WTC11 (cell line): ENCODE data around the gene PLCB3. TPM values are rescaled to one million over a fixed set of nuclear protein-coding genes. Genes with fewer than 3 reads are reported as not detected.

Experiments used
- ATF1 ChIP-seq: sonication (generic); formaldehyde crosslinking; IDR thresholded peaks from 2 replicates; pipeline ENCODE4 v1.8.1; 2023; ENCODE audit warnings: mild to moderate bottlenecking, moderate library complexity, missing genetic modification reagents
- FOXK1 ChIP-seq: sonication (generic); formaldehyde crosslinking; IDR thresholded peaks from 2 replicates; pipeline ENCODE4 v1.8.0; 2022; ENCODE audit warnings: mild to moderate bottlenecking, moderate library complexity, missing genetic modification reagents
- GTF2I ChIP-seq: fragments of 250-450 bp; sonication (Bioruptor Pico); conservative IDR thresholded peaks from 2 replicates; pipeline ENCODE4 v1.4.0; 2021; ENCODE audit warnings: mild to moderate bottlenecking
- OVOL2 ChIP-seq: fragments of 250-450 bp; sonication (Bioruptor Pico); IDR thresholded peaks from 2 replicates; pipeline ENCODE4 v1.9.0; 2021; ENCODE audit warnings: mild to moderate bottlenecking, borderline replicate concordance
- SMAD3 ChIP-seq: sonication (generic); formaldehyde crosslinking; IDR thresholded peaks from 2 replicates; pipeline ENCODE4 v1.8.0; 2022; ENCODE audit warnings: missing genetic modification reagents, mild to moderate bottlenecking, borderline replicate concordance
- SP1 ChIP-seq: sonication (generic); formaldehyde crosslinking; conservative IDR thresholded peaks from 2 replicates; pipeline ENCODE4 v1.8.1; 2022; ENCODE audit warnings: missing genetic modification reagents
- ZBTB21 ChIP-seq: sonication (generic); formaldehyde crosslinking; IDR thresholded peaks from 2 replicates; pipeline ENCODE4 v1.8.1; 2023; ENCODE audit warnings: mild to moderate bottlenecking, missing genetic modification reagents, borderline replicate concordance
- ZNF121 ChIP-seq: sonication (generic); formaldehyde crosslinking; IDR thresholded peaks from 2 replicates; pipeline ENCODE4 v1.8.0; 2023; ENCODE audit warnings: missing genetic modification reagents
- ZNF396 ChIP-seq: fragments of 250-450 bp; sonication (Bioruptor Pico); IDR thresholded peaks from 2 replicates; pipeline ENCODE4 v1.8.0; 2021; ENCODE audit warnings: mild to moderate bottlenecking, moderate library complexity, borderline replicate concordance
- ZNF416 ChIP-seq: fragments of 250-450 bp; sonication (Bioruptor Pico); IDR thresholded peaks from 2 replicates; pipeline ENCODE4 v1.9.0; 2021; ENCODE audit warnings: mild to moderate bottlenecking, inconsistent platforms
- total RNA-seq: library from RNA; stranded (reverse); gene quantifications from 3 replicates; pipeline ENCODE4 v1.2.3, GENCODE V29; 2021
- TF ChIP-seq, protein P1 (sequence below): fragments of 250-450 bp; sonication (Bioruptor Pico); IDR thresholded peaks from 2 replicates; pipeline ENCODE4 v1.9.0; 2021; ENCODE audit warnings: moderate library complexity, mild to moderate bottlenecking, inconsistent platforms, borderline replicate concordance
- TF ChIP-seq, protein P2 (sequence below): sonication (generic); formaldehyde crosslinking; IDR thresholded peaks from 2 replicates; pipeline ENCODE4 v1.8.1; 2023; ENCODE audit warnings: mild to moderate bottlenecking, missing genetic modification reagents
- TF ChIP-seq, protein P3 (sequence below): sonication (generic); formaldehyde crosslinking; IDR thresholded peaks from 2 replicates; pipeline ENCODE4 v1.8.0; 2023; ENCODE audit warnings: missing genetic modification reagents
- TF ChIP-seq, protein P4 (sequence below): fragments of 250-450 bp; sonication (Bioruptor Pico); IDR thresholded peaks from 2 replicates; pipeline ENCODE4 v1.9.0; 2021; ENCODE audit warnings: mild to moderate bottlenecking
- TF ChIP-seq, protein P5 (sequence below): sonication (generic); formaldehyde crosslinking; IDR thresholded peaks from 2 replicates; pipeline ENCODE4 v1.8.0; 2022; ENCODE audit warnings: mild to moderate bottlenecking, missing genetic modification reagents
- TF ChIP-seq, protein P6 (sequence below): sonication (generic); formaldehyde crosslinking; IDR thresholded peaks from 2 replicates; pipeline ENCODE4 v1.8.0; 2022; ENCODE audit warnings: mild to moderate bottlenecking, missing genetic modification reagents
- TF ChIP-seq, protein P7 (sequence below): sonication (generic); formaldehyde crosslinking; IDR thresholded peaks from 2 replicates; pipeline ENCODE4 v1.8.0; 2023; ENCODE audit warnings: missing genetic modification reagents, mild to moderate bottlenecking, borderline replicate concordance
- TF ChIP-seq, protein P8 (sequence below): sonication (generic); formaldehyde crosslinking; IDR thresholded peaks from 2 replicates; pipeline ENCODE4 v1.8.0; 2023; ENCODE audit warnings: mild to moderate bottlenecking, missing genetic modification reagents
- TF ChIP-seq, protein P9 (sequence below): sonication (generic); formaldehyde crosslinking; IDR thresholded peaks from 2 replicates; pipeline ENCODE4 v1.8.1; 2022; ENCODE audit warnings: low read depth, mild to moderate bottlenecking, moderate library complexity, missing genetic modification reagents, borderline replicate concordance

The PLCB3 gene
- total RNA-seq, 1 experiment from 2014 or later: 97.4 TPM

DNA sequence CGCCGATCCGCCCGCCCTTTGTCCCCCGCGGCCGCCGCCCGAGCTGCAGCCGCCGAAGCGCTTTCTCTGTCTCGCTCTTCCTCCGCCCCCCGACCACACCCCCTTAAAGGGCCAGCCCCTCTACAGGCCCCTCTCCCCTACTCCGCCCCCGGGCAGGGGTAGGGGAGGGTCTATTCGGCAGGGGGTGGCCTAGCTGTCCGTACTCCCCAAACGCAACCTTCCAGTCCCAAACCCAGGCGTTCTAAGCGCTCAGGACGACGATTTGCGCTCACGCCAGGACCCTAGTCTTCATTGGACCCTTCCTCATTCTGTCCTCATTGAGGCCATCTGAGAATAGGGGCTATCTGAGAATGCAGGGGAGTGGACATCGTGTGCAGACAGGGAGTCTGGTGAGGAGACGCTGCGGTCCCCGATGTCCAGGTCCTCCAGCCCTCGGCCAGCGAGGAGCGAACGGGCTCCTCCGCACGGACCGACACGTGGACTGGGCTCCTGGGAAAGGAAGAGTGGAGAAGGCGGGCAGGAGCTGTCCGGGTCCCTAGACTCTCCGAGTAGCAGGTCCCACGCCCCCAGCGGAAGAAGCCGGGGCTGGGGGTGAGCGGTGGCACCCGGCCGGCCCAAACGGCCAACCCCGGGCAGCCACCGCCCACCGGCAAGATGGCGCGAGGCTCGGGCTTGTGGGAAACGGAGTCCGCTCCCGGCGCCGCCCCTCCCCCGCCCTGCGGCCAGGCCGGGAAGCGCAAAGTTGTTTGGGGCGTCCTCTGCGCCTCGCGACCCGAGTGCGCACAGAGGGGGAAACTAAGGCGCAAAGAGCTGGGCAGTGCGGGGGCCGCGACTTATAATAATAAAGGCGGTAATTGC, 4.2 kb upstream of the PLCB3 start, which contains the start of gene PPP1R14B (continued):
- TF ChIP-seq, protein P1, sequence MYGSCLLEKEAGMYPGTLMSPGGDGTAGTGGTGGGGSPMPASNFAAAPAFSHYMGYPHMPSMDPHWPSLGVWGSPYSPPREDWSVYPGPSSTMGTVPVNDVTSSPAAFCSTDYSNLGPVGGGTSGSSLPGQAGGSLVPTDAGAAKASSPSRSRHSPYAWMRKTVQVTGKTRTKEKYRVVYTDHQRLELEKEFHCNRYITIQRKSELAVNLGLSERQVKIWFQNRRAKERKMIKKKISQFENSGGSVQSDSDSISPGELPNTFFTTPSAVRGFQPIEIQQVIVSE (CRISPR knock-in tag): no peak
- TF ChIP-seq, protein P2, sequence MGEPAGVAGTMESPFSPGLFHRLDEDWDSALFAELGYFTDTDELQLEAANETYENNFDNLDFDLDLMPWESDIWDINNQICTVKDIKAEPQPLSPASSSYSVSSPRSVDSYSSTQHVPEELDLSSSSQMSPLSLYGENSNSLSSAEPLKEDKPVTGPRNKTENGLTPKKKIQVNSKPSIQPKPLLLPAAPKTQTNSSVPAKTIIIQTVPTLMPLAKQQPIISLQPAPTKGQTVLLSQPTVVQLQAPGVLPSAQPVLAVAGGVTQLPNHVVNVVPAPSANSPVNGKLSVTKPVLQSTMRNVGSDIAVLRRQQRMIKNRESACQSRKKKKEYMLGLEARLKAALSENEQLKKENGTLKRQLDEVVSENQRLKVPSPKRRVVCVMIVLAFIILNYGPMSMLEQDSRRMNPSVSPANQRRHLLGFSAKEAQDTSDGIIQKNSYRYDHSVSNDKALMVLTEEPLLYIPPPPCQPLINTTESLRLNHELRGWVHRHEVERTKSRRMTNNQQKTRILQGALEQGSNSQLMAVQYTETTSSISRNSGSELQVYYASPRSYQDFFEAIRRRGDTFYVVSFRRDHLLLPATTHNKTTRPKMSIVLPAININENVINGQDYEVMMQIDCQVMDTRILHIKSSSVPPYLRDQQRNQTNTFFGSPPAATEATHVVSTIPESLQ: no peak
- no peak for TF ChIP-seq GTF2I (CRISPR knock-in tag)
- TF ChIP-seq FOXK1 (CRISPR knock-in tag): 0 out of 2 replicates have a peak, but pooled peaks have one; percentile 14
- no peak for TF ChIP-seq OVOL2 (CRISPR knock-in tag)
- TF ChIP-seq, protein P3, sequence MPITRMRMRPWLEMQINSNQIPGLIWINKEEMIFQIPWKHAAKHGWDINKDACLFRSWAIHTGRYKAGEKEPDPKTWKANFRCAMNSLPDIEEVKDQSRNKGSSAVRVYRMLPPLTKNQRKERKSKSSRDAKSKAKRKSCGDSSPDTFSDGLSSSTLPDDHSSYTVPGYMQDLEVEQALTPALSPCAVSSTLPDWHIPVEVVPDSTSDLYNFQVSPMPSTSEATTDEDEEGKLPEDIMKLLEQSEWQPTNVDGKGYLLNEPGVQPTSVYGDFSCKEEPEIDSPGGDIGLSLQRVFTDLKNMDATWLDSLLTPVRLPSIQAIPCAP (CRISPR knock-in tag): peak; percentile 35; the same call in 1 of the 2 replicates
- peak; percentile 32; the same call in 1 of the 2 replicates for TF ChIP-seq ZBTB21 (CRISPR knock-in tag)
- TF ChIP-seq, protein P4, sequence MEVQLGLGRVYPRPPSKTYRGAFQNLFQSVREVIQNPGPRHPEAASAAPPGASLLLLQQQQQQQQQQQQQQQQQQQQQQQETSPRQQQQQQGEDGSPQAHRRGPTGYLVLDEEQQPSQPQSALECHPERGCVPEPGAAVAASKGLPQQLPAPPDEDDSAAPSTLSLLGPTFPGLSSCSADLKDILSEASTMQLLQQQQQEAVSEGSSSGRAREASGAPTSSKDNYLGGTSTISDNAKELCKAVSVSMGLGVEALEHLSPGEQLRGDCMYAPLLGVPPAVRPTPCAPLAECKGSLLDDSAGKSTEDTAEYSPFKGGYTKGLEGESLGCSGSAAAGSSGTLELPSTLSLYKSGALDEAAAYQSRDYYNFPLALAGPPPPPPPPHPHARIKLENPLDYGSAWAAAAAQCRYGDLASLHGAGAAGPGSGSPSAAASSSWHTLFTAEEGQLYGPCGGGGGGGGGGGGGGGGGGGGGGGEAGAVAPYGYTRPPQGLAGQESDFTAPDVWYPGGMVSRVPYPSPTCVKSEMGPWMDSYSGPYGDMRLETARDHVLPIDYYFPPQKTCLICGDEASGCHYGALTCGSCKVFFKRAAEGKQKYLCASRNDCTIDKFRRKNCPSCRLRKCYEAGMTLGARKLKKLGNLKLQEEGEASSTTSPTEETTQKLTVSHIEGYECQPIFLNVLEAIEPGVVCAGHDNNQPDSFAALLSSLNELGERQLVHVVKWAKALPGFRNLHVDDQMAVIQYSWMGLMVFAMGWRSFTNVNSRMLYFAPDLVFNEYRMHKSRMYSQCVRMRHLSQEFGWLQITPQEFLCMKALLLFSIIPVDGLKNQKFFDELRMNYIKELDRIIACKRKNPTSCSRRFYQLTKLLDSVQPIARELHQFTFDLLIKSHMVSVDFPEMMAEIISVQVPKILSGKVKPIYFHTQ (CRISPR knock-in tag): 0 out of 2 replicates have a peak, but pooled peaks have one; percentile 63
- TF ChIP-seq, protein P5, sequence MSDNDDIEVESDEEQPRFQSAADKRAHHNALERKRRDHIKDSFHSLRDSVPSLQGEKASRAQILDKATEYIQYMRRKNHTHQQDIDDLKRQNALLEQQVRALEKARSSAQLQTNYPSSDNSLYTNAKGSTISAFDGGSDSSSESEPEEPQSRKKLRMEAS: peak; percentile 77
- TF ChIP-seq ATF1: no peak
- no peak for TF ChIP-seq ZNF121 (CRISPR knock-in tag)
- TF ChIP-seq, protein P6, sequence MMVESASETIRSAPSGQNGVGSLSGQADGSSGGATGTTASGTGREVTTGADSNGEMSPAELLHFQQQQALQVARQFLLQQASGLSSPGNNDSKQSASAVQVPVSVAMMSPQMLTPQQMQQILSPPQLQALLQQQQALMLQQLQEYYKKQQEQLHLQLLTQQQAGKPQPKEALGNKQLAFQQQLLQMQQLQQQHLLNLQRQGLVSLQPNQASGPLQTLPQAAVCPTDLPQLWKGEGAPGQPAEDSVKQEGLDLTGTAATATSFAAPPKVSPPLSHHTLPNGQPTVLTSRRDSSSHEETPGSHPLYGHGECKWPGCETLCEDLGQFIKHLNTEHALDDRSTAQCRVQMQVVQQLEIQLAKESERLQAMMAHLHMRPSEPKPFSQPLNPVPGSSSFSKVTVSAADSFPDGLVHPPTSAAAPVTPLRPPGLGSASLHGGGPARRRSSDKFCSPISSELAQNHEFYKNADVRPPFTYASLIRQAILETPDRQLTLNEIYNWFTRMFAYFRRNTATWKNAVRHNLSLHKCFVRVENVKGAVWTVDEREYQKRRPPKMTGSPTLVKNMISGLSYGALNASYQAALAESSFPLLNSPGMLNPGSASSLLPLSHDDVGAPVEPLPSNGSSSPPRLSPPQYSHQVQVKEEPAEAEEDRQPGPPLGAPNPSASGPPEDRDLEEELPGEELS (CRISPR knock-in tag): peak; percentile 55; the same call in 1 of the 2 replicates
- no peak for TF ChIP-seq ZNF396 (CRISPR knock-in tag)
- TF ChIP-seq SMAD3: no peak
- TF ChIP-seq, protein P7, sequence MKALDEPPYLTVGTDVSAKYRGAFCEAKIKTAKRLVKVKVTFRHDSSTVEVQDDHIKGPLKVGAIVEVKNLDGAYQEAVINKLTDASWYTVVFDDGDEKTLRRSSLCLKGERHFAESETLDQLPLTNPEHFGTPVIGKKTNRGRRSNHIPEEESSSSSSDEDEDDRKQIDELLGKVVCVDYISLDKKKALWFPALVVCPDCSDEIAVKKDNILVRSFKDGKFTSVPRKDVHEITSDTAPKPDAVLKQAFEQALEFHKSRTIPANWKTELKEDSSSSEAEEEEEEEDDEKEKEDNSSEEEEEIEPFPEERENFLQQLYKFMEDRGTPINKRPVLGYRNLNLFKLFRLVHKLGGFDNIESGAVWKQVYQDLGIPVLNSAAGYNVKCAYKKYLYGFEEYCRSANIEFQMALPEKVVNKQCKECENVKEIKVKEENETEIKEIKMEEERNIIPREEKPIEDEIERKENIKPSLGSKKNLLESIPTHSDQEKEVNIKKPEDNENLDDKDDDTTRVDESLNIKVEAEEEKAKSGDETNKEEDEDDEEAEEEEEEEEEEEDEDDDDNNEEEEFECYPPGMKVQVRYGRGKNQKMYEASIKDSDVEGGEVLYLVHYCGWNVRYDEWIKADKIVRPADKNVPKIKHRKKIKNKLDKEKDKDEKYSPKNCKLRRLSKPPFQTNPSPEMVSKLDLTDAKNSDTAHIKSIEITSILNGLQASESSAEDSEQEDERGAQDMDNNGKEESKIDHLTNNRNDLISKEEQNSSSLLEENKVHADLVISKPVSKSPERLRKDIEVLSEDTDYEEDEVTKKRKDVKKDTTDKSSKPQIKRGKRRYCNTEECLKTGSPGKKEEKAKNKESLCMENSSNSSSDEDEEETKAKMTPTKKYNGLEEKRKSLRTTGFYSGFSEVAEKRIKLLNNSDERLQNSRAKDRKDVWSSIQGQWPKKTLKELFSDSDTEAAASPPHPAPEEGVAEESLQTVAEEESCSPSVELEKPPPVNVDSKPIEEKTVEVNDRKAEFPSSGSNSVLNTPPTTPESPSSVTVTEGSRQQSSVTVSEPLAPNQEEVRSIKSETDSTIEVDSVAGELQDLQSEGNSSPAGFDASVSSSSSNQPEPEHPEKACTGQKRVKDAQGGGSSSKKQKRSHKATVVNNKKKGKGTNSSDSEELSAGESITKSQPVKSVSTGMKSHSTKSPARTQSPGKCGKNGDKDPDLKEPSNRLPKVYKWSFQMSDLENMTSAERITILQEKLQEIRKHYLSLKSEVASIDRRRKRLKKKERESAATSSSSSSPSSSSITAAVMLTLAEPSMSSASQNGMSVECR (CRISPR knock-in tag): peak; percentile 77; the same call in 1 of the 2 replicates
- TF ChIP-seq, protein P8, sequence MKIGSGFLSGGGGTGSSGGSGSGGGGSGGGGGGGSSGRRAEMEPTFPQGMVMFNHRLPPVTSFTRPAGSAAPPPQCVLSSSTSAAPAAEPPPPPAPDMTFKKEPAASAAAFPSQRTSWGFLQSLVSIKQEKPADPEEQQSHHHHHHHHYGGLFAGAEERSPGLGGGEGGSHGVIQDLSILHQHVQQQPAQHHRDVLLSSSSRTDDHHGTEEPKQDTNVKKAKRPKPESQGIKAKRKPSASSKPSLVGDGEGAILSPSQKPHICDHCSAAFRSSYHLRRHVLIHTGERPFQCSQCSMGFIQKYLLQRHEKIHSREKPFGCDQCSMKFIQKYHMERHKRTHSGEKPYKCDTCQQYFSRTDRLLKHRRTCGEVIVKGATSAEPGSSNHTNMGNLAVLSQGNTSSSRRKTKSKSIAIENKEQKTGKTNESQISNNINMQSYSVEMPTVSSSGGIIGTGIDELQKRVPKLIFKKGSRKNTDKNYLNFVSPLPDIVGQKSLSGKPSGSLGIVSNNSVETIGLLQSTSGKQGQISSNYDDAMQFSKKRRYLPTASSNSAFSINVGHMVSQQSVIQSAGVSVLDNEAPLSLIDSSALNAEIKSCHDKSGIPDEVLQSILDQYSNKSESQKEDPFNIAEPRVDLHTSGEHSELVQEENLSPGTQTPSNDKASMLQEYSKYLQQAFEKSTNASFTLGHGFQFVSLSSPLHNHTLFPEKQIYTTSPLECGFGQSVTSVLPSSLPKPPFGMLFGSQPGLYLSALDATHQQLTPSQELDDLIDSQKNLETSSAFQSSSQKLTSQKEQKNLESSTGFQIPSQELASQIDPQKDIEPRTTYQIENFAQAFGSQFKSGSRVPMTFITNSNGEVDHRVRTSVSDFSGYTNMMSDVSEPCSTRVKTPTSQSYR: peak; percentile 69; the same call in 1 of the 2 replicates
- peak; percentile 75 for TF ChIP-seq SP1 (CRISPR knock-in tag)
- TF ChIP-seq ZNF416: 0 out of 2 replicates have a peak, but pooled peaks have one; percentile 55
- TF ChIP-seq, protein P9, sequence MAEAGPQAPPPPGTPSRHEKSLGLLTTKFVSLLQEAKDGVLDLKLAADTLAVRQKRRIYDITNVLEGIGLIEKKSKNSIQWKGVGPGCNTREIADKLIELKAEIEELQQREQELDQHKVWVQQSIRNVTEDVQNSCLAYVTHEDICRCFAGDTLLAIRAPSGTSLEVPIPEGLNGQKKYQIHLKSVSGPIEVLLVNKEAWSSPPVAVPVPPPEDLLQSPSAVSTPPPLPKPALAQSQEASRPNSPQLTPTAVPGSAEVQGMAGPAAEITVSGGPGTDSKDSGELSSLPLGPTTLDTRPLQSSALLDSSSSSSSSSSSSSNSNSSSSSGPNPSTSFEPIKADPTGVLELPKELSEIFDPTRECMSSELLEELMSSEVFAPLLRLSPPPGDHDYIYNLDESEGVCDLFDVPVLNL (CRISPR knock-in tag): no peak
